BJ (cell line): ENCODE results near the gene ARMC9. TPM values are rescaled to one million over a fixed set of nuclear protein-coding genes. Genes with fewer than 3 reads are reported as not detected.

Source experiments
- CTCF ChIA-PET: fragments of 350-600 bp; formaldehyde crosslinking; extraction: SDS; loops from one replicate; lab custom pipeline; 2021; ENCODE audit warnings: antibody characterized with exemption, inconsistent platforms; lab: Yijun Ruan, JAX
- POLR2A ChIA-PET: fragments of 300-600 bp; sonication (Branson Sonifier 250); formaldehyde crosslinking; extraction: SDS; loops from one replicate; lab custom pipeline; 2021; ENCODE audit warnings: antibody characterized with exemption; lab: Charles Lee
- DNase-seq: peaks from one replicate; pipeline ENCODE4 v3.0.0-alpha.2; 2011; ENCODE audit warnings: low read depth
- H3K27me3 ChIP-seq: 2 replicates; pipeline ENCODE4 v1.6.0; 2011; ENCODE audit warnings: low read length; ENCODE audit not compliant: control insufficient read depth, insufficient read depth
- H3K36me3 ChIP-seq: 2 replicates; pipeline ENCODE4 v1.5.1; 2011; ENCODE audit warnings: low read length; ENCODE audit not compliant: control insufficient read depth, insufficient read depth
- H3K4me3 ChIP-seq: 2 replicates; pipeline ENCODE4 v1.5.1; 2011; ENCODE audit warnings: low read depth, mild to moderate bottlenecking, control low read depth, low read length
- CTCF ChIP-seq: IDR thresholded peaks from 2 replicates; pipeline ENCODE4 v1.5.1; 2011; ENCODE audit warnings: low read depth, mild to moderate bottlenecking, control low read depth, inconsistent platforms, low read length, moderate library complexity; ENCODE audit not compliant: insufficient read depth
- polyA plus RNA-seq: library from polyadenylated mRNA; depleted of rRNA; stranded (reverse); fragments of >200 nt; gene quantifications from 2 replicates; pipeline ENCODE4 v1.2.3, GENCODE V29; 2011

ARMC9 gene
- polyA plus RNA-seq, 1 experiment, result 83.1 TPM

GRCh38 chr2:231369580-231370428, 171.4 kb downstream of the ARMC9 start:
- no peaks in the 10 kb centered on the region for H3K27me3 ChIP-seq
- no peak for DNase-seq
- ChIA-PET CTCF (no interaction called here), POLR2A (no interaction called here)
- no peak overlapping the region for H3K4me3 ChIP-seq
- peaks cover 9% of the 10 kb centered on the region for H3K36me3 ChIP-seq
- TF ChIP-seq CTCF, result no peak

GRCh38 chr2:231370429-231370748, 172.0 kb downstream of the ARMC9 start:
- DNase-seq, result no peak
- Histone ChIP-seq H3K4me3 (no peak overlapping the region), H3K36me3 (peaks cover 9% of the 10 kb centered on the region), H3K27me3 (no peaks in the 10 kb centered on the region)
- ChIA-PET POLR2A (no interaction called here), CTCF (no interaction called here)
- no peak for TF ChIP-seq CTCF

- no peak overlapping the region for H3K4me3 ChIP-seq
- DNase-seq, result no peak
- POLR2A ChIA-PET, result no interaction called here
- peaks cover 9% of the 10 kb centered on the region for H3K36me3 ChIP-seq
- H3K27me3 ChIP-seq, result no peaks in the 10 kb centered on the region
- CTCF ChIA-PET, result no interaction called here
- no peak for TF ChIP-seq CTCF
Measured at GRCh38 chr2:231370749-231371429, 172.5 kb downstream of the ARMC9 start.

- POLR2A ChIA-PET, result no interaction called here
- Histone ChIP-seq H3K27me3 (no peaks in the 10 kb centered on the region), H3K4me3 (no peak overlapping the region), H3K36me3 (peaks cover 9% of the 10 kb centered on the region)
- no peak for TF ChIP-seq CTCF
- no peak for DNase-seq
- CTCF ChIA-PET, result interaction anchor here (1.0 kb wide), 1 partner anchor 34 kb away, joined by 3 read pairs; no protein-coding TSS in a partner anchor
Measured at GRCh38 chr2:231371430-231372054, 173.1 kb downstream of the ARMC9 start.

- peaks cover 2% of the 10 kb centered on the region; the same call in 1 of the 2 replicates for H3K27me3 ChIP-seq
- peaks cover 9% of the 10 kb centered on the region for H3K36me3 ChIP-seq
- DNase-seq, result no peak
- ChIA-PET POLR2A (no interaction called here), CTCF (interaction anchor here (0.6 to 1.0 kb wide), 2 partner anchors 33 to 76 kb away, joined by 3 read pairs; no protein-coding TSS in a partner anchor)
- H3K4me3 ChIP-seq, result no peak overlapping the region
- no peak for TF ChIP-seq CTCF
Measured at GRCh38 chr2:231372326-231372725, 173.9 kb downstream of the ARMC9 start.
